Measurements from ENCODE around the gene ICOSLG. TPM values are rescaled to one million over a fixed set of nuclear protein-coding genes. Genes with fewer than 3 reads are reported as not detected.
"Not testable (repeated sequence)": the region's sequence is repeated elsewhere in the genome, so short reads cannot be mapped to it uniquely, and the experiment has no call there.

ICOSLG gene
- polyA plus RNA-seq, 3 donors = 5.1 to 14.9 (median 8.4) TPM

- not testable (repeated sequence) for DNase-seq (ENCODE audit: extremely low read depth in 1 of 11, low read depth in 9 of 11, low spot score in 4 of 11)
Observed at GRCh38 chr21:44199997-44200396, 40.7 kb downstream of the ICOSLG start.

- DNase-seq (ENCODE audit: extremely low read depth in 1 of 11, low read depth in 9 of 11, low spot score in 4 of 11) = no peak
Observed at GRCh38 chr21:44199448-44199847, 41.3 kb downstream of the ICOSLG start.

GRCh38 chr21:44197156-44197516 is 43.6 kb downstream of the ICOSLG start:
- DNase-seq (ENCODE audit: extremely low read depth in 1 of 11, low read depth in 9 of 11, low spot score in 4 of 11) = not testable (repeated sequence)

- DNase-seq (ENCODE audit: extremely low read depth in 1 of 11, low read depth in 9 of 11, low spot score in 4 of 11) = peak in 1 of 11 donors; percentile 1
Observed at GRCh38 chr21:44196212-44197155, 44.3 kb downstream of the ICOSLG start.

GRCh38 chr21:44194888-44195287 is 45.9 kb downstream of the ICOSLG start:
- not testable (repeated sequence) for DNase-seq (ENCODE audit: extremely low read depth in 1 of 11, low read depth in 9 of 11, low spot score in 4 of 11)

GRCh38 chr21:44194451-44194850 is 46.3 kb downstream of the ICOSLG start:
- DNase-seq (ENCODE audit: extremely low read depth in 1 of 11, low read depth in 9 of 11, low spot score in 4 of 11) = not testable (repeated sequence)

GRCh38 chr21:44193108-44193507 is 47.6 kb downstream of the ICOSLG start:
- DNase-seq (ENCODE audit: extremely low read depth in 1 of 11, low read depth in 9 of 11, low spot score in 4 of 11) = not testable (repeated sequence)

- not testable (repeated sequence) for DNase-seq (ENCODE audit: extremely low read depth in 1 of 11, low read depth in 9 of 11, low spot score in 4 of 11)
Observed at GRCh38 chr21:44190349-44191271, 50.1 kb downstream of the ICOSLG start.

- not testable (repeated sequence) for DNase-seq (ENCODE audit: extremely low read depth in 1 of 11, low read depth in 9 of 11, low spot score in 4 of 11)
Observed at GRCh38 chr21:44184862-44185261, 55.9 kb downstream of the ICOSLG start.

- not testable (repeated sequence) for DNase-seq (ENCODE audit: extremely low read depth in 1 of 11, low read depth in 9 of 11, low spot score in 4 of 11)
Observed at GRCh38 chr21:44182202-44182601, 58.5 kb downstream of the ICOSLG start.

GRCh38 chr21:44181506-44181905 is 59.2 kb downstream of the ICOSLG start:
- not testable (repeated sequence) for DNase-seq (ENCODE audit: extremely low read depth in 1 of 11, low read depth in 9 of 11, low spot score in 4 of 11)

GRCh38 chr21:44176127-44176526 is 64.6 kb downstream of the ICOSLG start:
- DNase-seq (ENCODE audit: extremely low read depth in 1 of 11, low read depth in 9 of 11, low spot score in 4 of 11) = not testable (repeated sequence)

- DNase-seq (ENCODE audit: extremely low read depth in 1 of 11, low read depth in 9 of 11, low spot score in 4 of 11) = not testable (repeated sequence)
Observed at GRCh38 chr21:44175189-44175588, 65.6 kb downstream of the ICOSLG start.

Other genes with a start within 250 kb of the ICOSLG start
- 10 to 100 TPM; 33.5 to 45.4 (median 41.9) TPM for gene TRAPPC10, start 228.6 kb downstream of the ICOSLG start, polyA plus RNA-seq (ENCODE audit: insufficient read length in 3 of 3)
- 10 to 100 TPM in 2 of 3 donors, 1 to 10 TPM in 1; 3.6 to 14.2 (median 11.6) TPM for gene PWP2, start 133.5 kb downstream of the ICOSLG start, polyA plus RNA-seq (ENCODE audit: insufficient read length in 3 of 3)
- 100 to 1,000 TPM in 1 of 3 donors, 10 to 100 TPM in 2; 21.0 to 102 (median 60.9) TPM for gene GATD3, start 107.3 kb downstream of the ICOSLG start, polyA plus RNA-seq (ENCODE audit: insufficient read length in 3 of 3)
- gene DNMT3L, start 21.0 kb upstream of the ICOSLG start, polyA plus RNA-seq (ENCODE audit: insufficient read length in 3 of 3) = not detected
- gene AIRE, start 44.9 kb upstream of the ICOSLG start, polyA plus RNA-seq (ENCODE audit: insufficient read length in 3 of 3) = under 1 TPM; 0.49 to 0.80 (median 0.50) TPM
- 100 to 1,000 TPM; 101 to 165 (median 162) TPM for gene PFKL, start 59.1 kb upstream of the ICOSLG start, polyA plus RNA-seq (ENCODE audit: insufficient read length in 3 of 3)
- 10 to 100 TPM; 14.9 to 38.7 (median 31.9) TPM for gene CFAP410, start 98.4 kb upstream of the ICOSLG start, polyA plus RNA-seq (ENCODE audit: insufficient read length in 3 of 3)
- gene TRPM2, start 112.7 kb upstream of the ICOSLG start, polyA plus RNA-seq (ENCODE audit: insufficient read length in 3 of 3) = 1 to 10 TPM in 2 of 3 donors, under 1 TPM in 1; 0.81 to 1.4 (median 1.2) TPM
- gene LRRC3, start 214.6 kb upstream of the ICOSLG start, polyA plus RNA-seq (ENCODE audit: insufficient read length in 3 of 3) = 1 to 10 TPM; 4.1 to 6.0 (median 5.8) TPM